HepG2 (cell line): Measurements from ENCODE around the gene FAM118B. TPM values are rescaled to one million over a fixed set of nuclear protein-coding genes. Genes with fewer than 3 reads are reported as not detected.

Experiments used
- DMAP1 ChIP-seq: IDR thresholded peaks from 2 replicates; pipeline ENCODE4 v1.6.1; 2016
- FOXP1 ChIP-seq, 2 experiments: fragments of 450-650 bp in 1 of 2; IDR thresholded peaks; 2 replicates each; pipeline ENCODE4 v1.6.1; 2017 to 2018; ENCODE audit warnings: antibody characterized with exemption in 1 of 2
- MAF1 ChIP-seq: sonication (generic); formaldehyde crosslinking; IDR thresholded peaks from 2 replicates; pipeline ENCODE4 v1.5.0; 2020; ENCODE audit warnings: missing genetic modification reagents, borderline replicate concordance
- PHF21A ChIP-seq: sonication (generic); formaldehyde crosslinking; IDR thresholded peaks from 2 replicates; pipeline ENCODE4 v1.5.0; 2020; ENCODE audit warnings: mild to moderate bottlenecking, missing genetic modification reagents
- RARA ChIP-seq: IDR thresholded peaks from 2 replicates; pipeline ENCODE4 v1.6.1; 2016; ENCODE audit warnings: missing genetic modification reagents, missing compliant biosample characterization
- TBL1XR1 ChIP-seq: fragments of 150-350 bp; IDR thresholded peaks from 2 replicates; pipeline ENCODE4 v1.6.1; 2014; ENCODE audit warnings: borderline replicate concordance, low read length; ENCODE audit not compliant: partially characterized antibody
- U2AF1 ChIP-seq: fragments of 200-400 bp; formaldehyde crosslinking; optimal IDR thresholded peaks from 2 replicates; pipeline ENCODE3; 2017; ENCODE audit warnings: mild to moderate bottlenecking, low read depth, low read length
- ZNF225 ChIP-seq: sonication (generic); formaldehyde crosslinking; IDR thresholded peaks from 2 replicates; pipeline ENCODE4 v1.4.0; 2020; ENCODE audit warnings: mild to moderate bottlenecking, missing genetic modification reagents
- ZNF761 ChIP-seq: sonication (generic); formaldehyde crosslinking; conservative IDR thresholded peaks from 2 replicates; pipeline ENCODE4 v1.4.0; 2020; ENCODE audit warnings: mild to moderate bottlenecking, missing genetic modification reagents
- ZSCAN20 ChIP-seq: sonication (generic); formaldehyde crosslinking; IDR thresholded peaks from 2 replicates; pipeline ENCODE4 v1.4.0; 2020; ENCODE audit warnings: missing genetic modification reagents, mild to moderate bottlenecking, borderline replicate concordance
- ZSCAN29 ChIP-seq: sonication (generic); formaldehyde crosslinking; conservative IDR thresholded peaks from 2 replicates; pipeline ENCODE4 v1.4.0; 2020; ENCODE audit warnings: mild to moderate bottlenecking, missing genetic modification reagents
- polyA plus RNA-seq, 8 experiments: library from polyadenylated mRNA; depleted of rRNA in 3 of 8; stranded (reverse) in 7 of 8; unstranded in 1 of 8; fragments of >200 nt; fragmentation: Illumina TruSeq in 4 of 8; extraction: Trizol in 4 of 8; gene quantifications; 2 replicates each; pipeline versions ENCODE4 v1.2.1 to v1.2.3, GENCODE V29; 2011 to 2016; ENCODE audit warnings: low read depth in 4 of 8, missing spikeins in 1 of 8, mixed read lengths in 1 of 8; ENCODE audit not compliant: insufficient read depth in 1 of 8
- total RNA-seq, 5 experiments: library from RNA; depleted of rRNA; stranded (reverse); fragments of >200 nt; fragmentation: Illumina TruSeq; extraction: Trizol; gene quantifications; 2 replicates each; pipeline ENCODE4 v1.2.3, GENCODE V29; 2016; ENCODE audit warnings: low read depth in 1 of 5
- TF ChIP-seq, protein P1 (sequence below): sonication (generic); formaldehyde crosslinking; IDR thresholded peaks from 2 replicates; pipeline ENCODE4 v1.8.0; 2022; ENCODE audit warnings: mild to moderate bottlenecking, missing genetic modification reagents, borderline replicate concordance
- TF ChIP-seq, protein P2 (sequence below): sonication (generic); formaldehyde crosslinking; IDR thresholded peaks from 2 replicates; pipeline ENCODE4 v1.8.1; 2023; ENCODE audit warnings: mild to moderate bottlenecking, moderate library complexity, missing genetic modification reagents
- TF ChIP-seq, protein P3 (sequence below): sonication (generic); formaldehyde crosslinking; conservative IDR thresholded peaks from 2 replicates; pipeline ENCODE4 v1.4.0; 2020; ENCODE audit warnings: missing genetic modification reagents
- TF ChIP-seq, protein P4 (sequence below), 2 experiments: sonication (generic) in 1 of 2; formaldehyde crosslinking in 1 of 2; IDR thresholded peaks; 2 replicates each; pipeline versions ENCODE4 v1.4.0 to v1.6.1; 2018 to 2020; ENCODE audit warnings: missing genetic modification reagents in 2 of 2, borderline replicate concordance in 1 of 2, low read depth in 1 of 2, mild to moderate bottlenecking in 1 of 2, missing biosample characterization in 1 of 2
- TF ChIP-seq, protein P5 (sequence below): sonication (generic); formaldehyde crosslinking; IDR thresholded peaks from 2 replicates; pipeline ENCODE4 v1.4.0; 2020; ENCODE audit warnings: mild to moderate bottlenecking, missing genetic modification reagents, borderline replicate concordance

Gene FAM118B
- total and polyA plus RNA-seq, 2 of the 13 experiments (the other 11 are each of a cell fraction or from before 2014, with no cell fraction given), result 10.2 to 25.7 TPM

DNA sequence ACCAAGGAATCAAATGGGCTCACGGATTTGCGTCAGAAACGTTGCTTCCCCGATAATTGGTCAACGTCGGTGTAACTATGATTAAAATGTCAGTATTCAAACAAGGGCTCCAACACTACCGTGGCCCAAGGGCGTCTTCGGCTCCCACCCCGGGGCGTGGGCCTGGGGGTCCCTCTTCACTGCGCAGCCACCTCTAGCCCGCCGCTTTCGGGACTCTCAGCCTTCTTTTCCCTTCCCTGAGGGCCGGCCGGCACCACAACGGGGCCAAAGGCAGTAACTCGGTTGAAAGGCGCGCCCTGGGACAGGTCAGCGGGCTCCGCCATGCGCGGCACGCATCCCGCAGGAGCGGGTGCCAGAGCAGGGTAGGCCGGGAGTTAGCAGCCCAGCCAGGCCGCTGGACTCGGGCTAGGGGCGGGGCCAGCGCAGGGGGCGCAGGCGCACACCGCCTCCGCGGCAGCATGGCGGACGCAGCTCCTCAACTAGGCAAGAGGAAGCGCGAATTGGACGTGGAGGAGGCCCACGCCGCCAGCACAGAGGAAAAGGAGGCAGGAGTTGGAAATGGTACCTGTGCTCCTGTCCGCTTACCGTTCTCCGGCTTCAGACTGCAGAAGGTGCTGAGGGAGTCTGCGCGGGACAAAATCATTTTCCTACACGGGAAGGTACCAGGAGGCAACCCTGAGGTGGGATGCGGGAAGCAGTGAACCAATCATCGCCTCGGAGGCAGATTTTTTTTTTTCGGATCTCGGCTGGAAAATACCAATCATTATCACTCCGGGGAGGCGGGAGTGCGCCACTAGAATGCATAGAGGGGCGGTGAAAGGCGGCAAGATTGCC, 92.3 kb downstream of the FAM118B start, which contains the start of gene DCPS (continued):
- TF ChIP-seq, protein P1, sequence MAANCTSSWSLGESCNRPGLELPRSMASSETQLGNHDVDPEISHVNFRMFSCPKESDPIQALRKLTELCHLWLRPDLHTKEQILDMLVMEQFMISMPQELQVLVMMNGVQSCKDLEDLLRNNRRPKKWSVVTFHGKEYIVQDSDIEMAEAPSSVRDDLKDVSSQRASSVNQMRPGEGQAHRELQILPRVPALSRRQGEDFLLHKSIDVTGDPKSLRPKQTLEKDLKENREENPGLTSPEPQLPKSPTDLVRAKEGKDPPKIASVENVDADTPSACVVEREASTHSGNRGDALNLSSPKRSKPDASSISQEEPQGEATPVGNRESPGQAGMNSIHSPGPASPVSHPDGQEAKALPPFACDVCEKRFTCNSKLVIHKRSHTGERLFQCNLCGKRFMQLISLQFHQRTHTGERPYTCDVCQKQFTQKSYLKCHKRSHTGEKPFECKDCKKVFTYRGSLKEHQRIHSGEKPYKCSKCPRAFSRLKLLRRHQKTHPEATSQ (CRISPR knock-in tag), result no peak
- TF ChIP-seq, protein P2, sequence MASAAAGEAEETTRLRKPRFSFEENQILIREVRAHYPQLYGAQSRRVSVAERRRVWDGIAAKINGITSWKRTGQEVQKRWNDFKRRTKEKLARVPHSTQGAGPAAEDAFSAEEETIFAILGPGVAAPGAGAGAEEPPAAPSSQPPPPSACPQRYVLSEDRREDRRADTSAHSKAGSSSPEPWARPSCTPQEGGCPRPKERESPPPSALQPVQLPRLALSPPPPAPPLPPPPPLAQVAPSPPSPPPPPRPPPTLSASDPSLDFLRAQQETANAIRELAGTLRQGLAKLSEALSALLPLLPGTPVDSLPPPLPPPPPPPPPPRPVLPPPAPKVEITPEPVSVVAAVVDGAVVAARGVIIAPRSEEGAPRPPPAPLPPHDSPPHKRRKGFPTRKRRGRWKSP (CRISPR knock-in tag), result peak; percentile 78
- TF ChIP-seq ZSCAN20 (CRISPR knock-in tag) (peak; percentile 74), MAF1 (no peak), ZSCAN29 (CRISPR knock-in tag) (no peak), DMAP1 (CRISPR knock-in tag) (peak; percentile 97), TBL1XR1 (no peak), ZNF225 (peak; percentile 92), U2AF1 (no peak), FOXP1 (IDR thresholded peaks at IDR 0.05) (no peak), FOXP1 (CRISPR knock-in tag; IDR thresholded peaks at IDR 0.05) (no peak), RARA (CRISPR knock-in tag) (no peak), PHF21A (peak; percentile 84; the same call in 1 of the 2 replicates), ZNF761 (0 out of 2 replicates have a peak, but pooled peaks have one; percentile 65)
- TF ChIP-seq, protein P3, sequence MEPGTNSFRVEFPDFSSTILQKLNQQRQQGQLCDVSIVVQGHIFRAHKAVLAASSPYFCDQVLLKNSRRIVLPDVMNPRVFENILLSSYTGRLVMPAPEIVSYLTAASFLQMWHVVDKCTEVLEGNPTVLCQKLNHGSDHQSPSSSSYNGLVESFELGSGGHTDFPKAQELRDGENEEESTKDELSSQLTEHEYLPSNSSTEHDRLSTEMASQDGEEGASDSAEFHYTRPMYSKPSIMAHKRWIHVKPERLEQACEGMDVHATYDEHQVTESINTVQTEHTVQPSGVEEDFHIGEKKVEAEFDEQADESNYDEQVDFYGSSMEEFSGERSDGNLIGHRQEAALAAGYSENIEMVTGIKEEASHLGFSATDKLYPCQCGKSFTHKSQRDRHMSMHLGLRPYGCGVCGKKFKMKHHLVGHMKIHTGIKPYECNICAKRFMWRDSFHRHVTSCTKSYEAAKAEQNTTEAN, result peak; percentile 89
- TF ChIP-seq, protein P4, sequence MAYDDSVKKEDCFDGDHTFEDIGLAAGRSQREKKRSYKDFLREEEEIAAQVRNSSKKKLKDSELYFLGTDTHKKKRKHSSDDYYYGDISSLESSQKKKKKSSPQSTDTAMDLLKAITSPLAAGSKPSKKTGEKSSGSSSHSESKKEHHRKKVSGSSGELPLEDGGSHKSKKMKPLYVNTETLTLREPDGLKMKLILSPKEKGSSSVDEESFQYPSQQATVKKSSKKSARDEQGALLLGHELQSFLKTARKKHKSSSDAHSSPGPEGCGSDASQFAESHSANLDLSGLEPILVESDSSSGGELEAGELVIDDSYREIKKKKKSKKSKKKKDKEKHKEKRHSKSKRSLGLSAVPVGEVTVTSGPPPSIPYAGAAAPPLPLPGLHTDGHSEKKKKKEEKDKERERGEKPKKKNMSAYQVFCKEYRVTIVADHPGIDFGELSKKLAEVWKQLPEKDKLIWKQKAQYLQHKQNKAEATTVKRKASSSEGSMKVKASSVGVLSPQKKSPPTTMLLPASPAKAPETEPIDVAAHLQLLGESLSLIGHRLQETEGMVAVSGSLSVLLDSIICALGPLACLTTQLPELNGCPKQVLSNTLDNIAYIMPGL (CRISPR knock-in tag; IDR thresholded peaks at IDR 0.05; ENCODE audit: borderline replicate concordance in 1 of 2, low read depth in 1 of 2), result peak; percentile 88 to 95
- TF ChIP-seq, protein P5, sequence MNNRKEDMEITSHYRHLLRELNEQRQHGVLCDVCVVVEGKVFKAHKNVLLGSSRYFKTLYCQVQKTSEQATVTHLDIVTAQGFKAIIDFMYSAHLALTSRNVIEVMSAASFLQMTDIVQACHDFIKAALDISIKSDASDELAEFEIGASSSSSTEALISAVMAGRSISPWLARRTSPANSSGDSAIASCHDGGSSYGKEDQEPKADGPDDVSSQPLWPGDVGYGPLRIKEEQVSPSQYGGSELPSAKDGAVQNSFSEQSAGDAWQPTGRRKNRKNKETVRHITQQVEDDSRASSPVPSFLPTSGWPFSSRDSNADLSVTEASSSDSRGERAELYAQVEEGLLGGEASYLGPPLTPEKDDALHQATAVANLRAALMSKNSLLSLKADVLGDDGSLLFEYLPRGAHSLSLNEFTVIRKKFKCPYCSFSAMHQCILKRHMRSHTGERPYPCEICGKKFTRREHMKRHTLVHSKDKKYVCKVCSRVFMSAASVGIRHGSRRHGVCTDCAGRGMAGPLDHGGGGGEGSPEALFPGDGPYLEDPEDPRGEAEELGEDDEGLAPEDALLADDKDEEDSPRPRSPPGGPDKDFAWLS, result no peak
